Measurements from ENCODE around the gene MACROD2. TPM values are rescaled to one million over a fixed set of nuclear protein-coding genes. Genes with fewer than 3 reads are reported as not detected.

Gene MACROD2
- total RNA-seq, 1 donor from 2014 or later, result 1.6 TPM

GRCh38 chr20:16049529-16050093 lies 2054.3 kb downstream of the MACROD2 start:
- no peak for TF ChIP-seq CTCF (IDR thresholded peaks at IDR 0.05; ENCODE audit: insufficient read depth, low read length, severe bottlenecking)
- no peak for FAIRE-seq
- H3K27me3 ChIP-seq (ENCODE audit: control insufficient read depth, insufficient read depth, low read length), result no peaks in the 10 kb centered on the region

GRCh38 chr20:16050366-16050765 lies 2055.1 kb downstream of the MACROD2 start:
- H3K4me3 ChIP-seq (ENCODE audit: low read depth, low read length), result no peak overlapping the region
- DNase-seq (ENCODE audit: low read depth) (no peak), FAIRE-seq (no peak)
- H3K27me3 ChIP-seq (ENCODE audit: control insufficient read depth, insufficient read depth, low read length), result no peaks in the 10 kb centered on the region
- no peaks in the 10 kb centered on the region for H3K36me3 ChIP-seq (ENCODE audit: control insufficient read depth, insufficient read depth, low read length)
- TF ChIP-seq CTCF (IDR thresholded peaks at IDR 0.05; ENCODE audit: insufficient read depth, low read length, severe bottlenecking), result no peak

More at GRCh38 chr20:16049529-16050093, 2054.3 kb downstream of the MACROD2 start:
- DNase-seq (ENCODE audit: low read depth), result no peak
- Histone ChIP-seq H3K36me3 (ENCODE audit: control insufficient read depth, insufficient read depth, low read length) (no peaks in the 10 kb centered on the region), H3K4me3 (ENCODE audit: low read depth, low read length) (no peak overlapping the region)

- no peak for DNase-seq (ENCODE audit: low read depth)
- Histone ChIP-seq H3K36me3 (ENCODE audit: control insufficient read depth, insufficient read depth, low read length) (no peaks in the 10 kb centered on the region), H3K4me3 (ENCODE audit: low read depth, low read length) (no peak overlapping the region), H3K27me3 (ENCODE audit: control insufficient read depth, insufficient read depth, low read length) (no peaks in the 10 kb centered on the region)
- no peak for FAIRE-seq
- TF ChIP-seq CTCF (IDR thresholded peaks at IDR 0.05; ENCODE audit: insufficient read depth, low read length, severe bottlenecking), result no peak
Observed at GRCh38 chr20:16051968-16052367, 2056.7 kb downstream of the MACROD2 start.

- FAIRE-seq (no peak), DNase-seq (ENCODE audit: low read depth) (no peak)
- TF ChIP-seq CTCF (IDR thresholded peaks at IDR 0.05; ENCODE audit: insufficient read depth, low read length, severe bottlenecking), result no peak
- Histone ChIP-seq H3K4me3 (ENCODE audit: low read depth, low read length) (no peak overlapping the region), H3K36me3 (ENCODE audit: control insufficient read depth, insufficient read depth, low read length) (no peaks in the 10 kb centered on the region), H3K27me3 (ENCODE audit: control insufficient read depth, insufficient read depth, low read length) (no peaks in the 10 kb centered on the region)
Observed at GRCh38 chr20:16052456-16052855, 2057.1 kb downstream of the MACROD2 start.

- no peak for TF ChIP-seq CTCF (IDR thresholded peaks at IDR 0.05; ENCODE audit: insufficient read depth, low read length, severe bottlenecking)
- H3K4me3 ChIP-seq (ENCODE audit: low read depth, low read length), result no peak overlapping the region
- DNase-seq (ENCODE audit: low read depth), result no peak
- no peak for FAIRE-seq
- H3K36me3 ChIP-seq (ENCODE audit: control insufficient read depth, insufficient read depth, low read length), result no peaks in the 10 kb centered on the region
- H3K27me3 ChIP-seq (ENCODE audit: control insufficient read depth, insufficient read depth, low read length), result no peaks in the 10 kb centered on the region
Observed at GRCh38 chr20:16054985-16055384, 2059.7 kb downstream of the MACROD2 start.

GRCh38 chr20:16057651-16058050 lies 2062.3 kb downstream of the MACROD2 start:
- no peak for DNase-seq (ENCODE audit: low read depth)
- no peaks in the 10 kb centered on the region for H3K27me3 ChIP-seq (ENCODE audit: control insufficient read depth, insufficient read depth, low read length)
- TF ChIP-seq CTCF (IDR thresholded peaks at IDR 0.05; ENCODE audit: insufficient read depth, low read length, severe bottlenecking), result no peak
- H3K4me3 ChIP-seq (ENCODE audit: low read depth, low read length), result no peak overlapping the region
- no peak for FAIRE-seq
- H3K36me3 ChIP-seq (ENCODE audit: control insufficient read depth, insufficient read depth, low read length), result no peaks in the 10 kb centered on the region

All from bronchial epithelial cell (primary cell).